Mesothelial cell of epicardium (in vitro differentiated cells): ENCODE results near the gene UBE2E2. TPM values are rescaled to one million over a fixed set of nuclear protein-coding genes. Genes with fewer than 3 reads are reported as not detected.

ENCODE experiments used
- DNase-seq, 2 experiments: peaks; one replicate each; pipeline ENCODE4 v3.0.0; 2021; ENCODE audit warnings: low spot score in 2 of 2; ENCODE audit not compliant: unreplicated experiment in 2 of 2
- H3K27ac Mint-ChIP-seq: 2 replicates; pipeline ENCODE4 v1.8.0; 2021; ENCODE audit warnings: mixed read lengths
- H3K27me3 Mint-ChIP-seq: 2 replicates; pipeline ENCODE4 v1.8.0; 2021; ENCODE audit warnings: low read depth, mixed read lengths
- H3K36me3 Mint-ChIP-seq: 2 replicates; pipeline ENCODE4 v1.8.0; 2021; ENCODE audit warnings: mixed read lengths
- H3K4me1 Mint-ChIP-seq: 2 replicates; pipeline ENCODE4 v1.8.0; 2021; ENCODE audit warnings: mixed read lengths
- H3K4me3 Mint-ChIP-seq: 2 replicates; pipeline ENCODE4 v1.8.0; 2021; ENCODE audit warnings: mild to moderate bottlenecking, moderate library complexity, mixed read lengths
- H3K9me3 Mint-ChIP-seq: 2 replicates; pipeline ENCODE4 v1.8.0; 2021; ENCODE audit warnings: mixed read lengths
- total RNA-seq: library from RNA; stranded (reverse); gene quantifications from 3 replicates; pipeline ENCODE4 v1.2.1, GENCODE V29; 2021
- TF ChIP-seq, protein P1 (sequence below): fragments of 200-600 bp; sonication (generic); IDR thresholded peaks from one replicate; pipeline ENCODE4 v1.5.0; 2021; ENCODE audit warnings: antibody characterized with exemption; ENCODE audit not compliant: unreplicated experiment

UBE2E2 gene
- total RNA-seq, 1 donor from 2014 or later = 42.3 TPM

DNA sequence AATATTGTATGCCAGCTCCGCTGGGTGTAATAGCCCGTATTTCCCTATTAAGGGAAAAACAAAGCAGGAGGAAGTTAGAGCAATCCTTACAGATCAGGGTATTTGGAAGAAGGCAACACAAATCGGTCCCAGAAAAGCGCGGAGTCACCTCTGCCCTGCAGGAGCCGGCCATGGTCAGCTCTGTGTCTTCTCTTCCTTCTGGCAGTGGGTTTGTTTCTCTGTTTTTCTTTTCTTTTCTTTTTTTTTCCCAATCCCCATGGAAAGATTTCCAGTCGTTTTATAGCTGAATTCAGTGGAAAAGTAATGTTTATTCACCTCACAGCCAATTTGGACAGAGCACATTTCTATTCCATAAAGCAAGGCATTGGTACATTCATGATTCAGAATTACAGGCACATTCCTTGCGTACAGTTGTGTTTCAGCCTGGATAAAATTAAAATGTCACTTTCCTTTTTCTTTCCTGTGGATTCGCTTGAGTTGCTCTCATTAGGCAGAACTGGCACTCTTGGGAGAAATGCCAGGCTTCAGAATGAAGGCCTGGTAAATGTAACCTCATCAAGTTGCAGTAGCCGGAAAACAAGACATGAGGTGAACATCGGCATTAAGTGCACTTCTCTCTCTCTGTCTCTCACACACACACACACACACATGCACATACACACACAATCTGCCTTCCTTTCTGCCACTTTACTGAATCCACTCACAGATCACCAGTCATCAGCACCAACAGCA, 398.1 kb downstream of the UBE2E2 start:
- H3K36me3 Mint-ChIP-seq = peaks cover 7% of the 10 kb centered on the region
- no peak overlapping the region for H3K27ac Mint-ChIP-seq
- peaks cover 7% of the 10 kb centered on the region for H3K9me3 Mint-ChIP-seq
- DNase-seq = no peak
- no peak overlapping the region for H3K4me3 Mint-ChIP-seq
- peaks cover 7% of the 10 kb centered on the region for H3K27me3 Mint-ChIP-seq
- TF ChIP-seq, protein P1, sequence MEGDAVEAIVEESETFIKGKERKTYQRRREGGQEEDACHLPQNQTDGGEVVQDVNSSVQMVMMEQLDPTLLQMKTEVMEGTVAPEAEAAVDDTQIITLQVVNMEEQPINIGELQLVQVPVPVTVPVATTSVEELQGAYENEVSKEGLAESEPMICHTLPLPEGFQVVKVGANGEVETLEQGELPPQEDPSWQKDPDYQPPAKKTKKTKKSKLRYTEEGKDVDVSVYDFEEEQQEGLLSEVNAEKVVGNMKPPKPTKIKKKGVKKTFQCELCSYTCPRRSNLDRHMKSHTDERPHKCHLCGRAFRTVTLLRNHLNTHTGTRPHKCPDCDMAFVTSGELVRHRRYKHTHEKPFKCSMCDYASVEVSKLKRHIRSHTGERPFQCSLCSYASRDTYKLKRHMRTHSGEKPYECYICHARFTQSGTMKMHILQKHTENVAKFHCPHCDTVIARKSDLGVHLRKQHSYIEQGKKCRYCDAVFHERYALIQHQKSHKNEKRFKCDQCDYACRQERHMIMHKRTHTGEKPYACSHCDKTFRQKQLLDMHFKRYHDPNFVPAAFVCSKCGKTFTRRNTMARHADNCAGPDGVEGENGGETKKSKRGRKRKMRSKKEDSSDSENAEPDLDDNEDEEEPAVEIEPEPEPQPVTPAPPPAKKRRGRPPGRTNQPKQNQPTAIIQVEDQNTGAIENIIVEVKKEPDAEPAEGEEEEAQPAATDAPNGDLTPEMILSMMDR = no peak
- no peaks in the 10 kb centered on the region for H3K4me1 Mint-ChIP-seq

DNA sequence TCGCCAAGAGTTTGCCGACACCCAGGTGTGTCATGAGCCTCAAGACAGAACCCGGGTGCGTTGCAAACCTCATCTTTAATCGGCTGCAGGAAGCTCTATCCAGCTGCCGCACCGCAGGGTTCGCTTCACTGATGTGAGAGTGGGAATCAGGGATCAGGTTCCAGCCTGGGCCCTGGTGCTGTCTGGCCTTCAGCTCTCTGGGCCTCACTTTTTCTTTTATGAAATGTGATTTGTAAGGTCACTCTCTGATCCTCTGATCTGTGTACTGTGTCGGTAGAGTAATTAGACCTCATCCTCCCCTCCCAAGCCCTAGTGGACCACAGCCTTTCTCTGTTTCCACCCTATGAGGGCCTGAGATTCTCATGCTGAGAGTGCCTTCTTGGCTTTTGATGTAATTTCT, 399.8 kb downstream of the UBE2E2 start:
- Mint-ChIP-seq H3K36me3 (no peaks in the 10 kb centered on the region), H3K4me1 (peaks cover 6% of the 10 kb centered on the region), H3K27me3 (peaks cover 9% of the 10 kb centered on the region), H3K27ac (no peak overlapping the region), H3K9me3 (no peaks in the 10 kb centered on the region), H3K4me3 (no peak overlapping the region)
- DNase-seq = no peak
- TF ChIP-seq, protein P1 = no peak

DNA sequence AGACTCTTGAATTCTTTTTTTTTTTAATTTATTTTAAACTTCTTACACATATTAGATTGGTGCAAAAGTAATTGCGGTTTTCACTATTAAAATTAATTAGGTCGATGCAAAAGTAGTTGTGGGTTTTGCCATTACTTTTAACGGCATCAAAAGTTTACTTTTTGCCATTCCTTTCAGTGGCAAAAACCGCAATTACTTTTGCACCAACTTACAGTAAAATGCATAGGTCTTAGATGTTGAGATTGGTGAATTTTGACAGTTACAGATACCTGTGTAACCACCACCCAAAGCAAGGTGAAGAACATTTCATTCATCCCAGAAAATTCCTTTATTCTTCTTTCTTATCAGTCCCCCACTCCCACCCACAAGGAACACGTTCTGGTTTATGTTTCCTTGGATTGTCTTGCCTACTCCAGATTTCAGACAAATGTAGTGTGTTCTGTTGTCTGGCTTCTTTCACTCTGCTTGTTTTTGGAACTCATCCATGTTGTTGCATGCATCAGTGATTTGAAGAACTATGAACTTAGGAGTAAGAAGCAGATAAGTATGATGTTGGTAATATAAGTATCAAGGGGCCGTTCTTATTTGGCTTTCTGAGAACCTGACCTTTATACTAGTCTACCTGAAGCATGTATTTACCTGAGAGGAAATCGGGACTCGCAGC, 404.2 kb downstream of the UBE2E2 start:
- DNase-seq = no peak
- Mint-ChIP-seq H3K27ac (no peak overlapping the region), H3K9me3 (no peaks in the 10 kb centered on the region), H3K4me3 (no peak overlapping the region), H3K4me1 (peaks cover 20% of the 10 kb centered on the region), H3K36me3 (no peaks in the 10 kb centered on the region), H3K27me3 (peaks cover 30% of the 10 kb centered on the region)
- TF ChIP-seq, protein P1 = no peak

DNA sequence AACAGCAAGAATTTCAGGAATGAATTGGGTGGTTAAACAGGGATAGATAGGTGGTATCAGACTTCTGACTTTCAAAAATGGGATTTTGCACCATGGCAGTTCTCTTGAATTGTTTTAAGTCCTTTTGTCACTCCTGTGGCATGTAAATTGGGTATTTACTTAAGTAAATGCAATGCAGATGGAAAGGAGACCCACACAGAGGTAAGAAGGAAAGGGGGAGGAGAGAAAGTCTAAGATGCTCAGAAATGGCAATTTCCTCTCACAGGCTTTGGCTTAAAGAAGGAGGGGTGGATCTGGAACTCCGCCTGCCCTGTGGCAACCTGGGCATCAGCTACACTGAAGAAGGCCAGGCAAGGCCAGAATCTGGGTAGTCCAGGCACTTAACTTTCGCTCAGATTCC, 405.5 kb downstream of the UBE2E2 start:
- Mint-ChIP-seq H3K9me3 (no peaks in the 10 kb centered on the region), H3K4me1 (peaks cover 26% of the 10 kb centered on the region), H3K4me3 (no peak overlapping the region), H3K27ac (no peak overlapping the region), H3K36me3 (no peaks in the 10 kb centered on the region), H3K27me3 (peaks cover 42% of the 10 kb centered on the region)
- no peak for DNase-seq
- TF ChIP-seq, protein P1 = no peak

DNA sequence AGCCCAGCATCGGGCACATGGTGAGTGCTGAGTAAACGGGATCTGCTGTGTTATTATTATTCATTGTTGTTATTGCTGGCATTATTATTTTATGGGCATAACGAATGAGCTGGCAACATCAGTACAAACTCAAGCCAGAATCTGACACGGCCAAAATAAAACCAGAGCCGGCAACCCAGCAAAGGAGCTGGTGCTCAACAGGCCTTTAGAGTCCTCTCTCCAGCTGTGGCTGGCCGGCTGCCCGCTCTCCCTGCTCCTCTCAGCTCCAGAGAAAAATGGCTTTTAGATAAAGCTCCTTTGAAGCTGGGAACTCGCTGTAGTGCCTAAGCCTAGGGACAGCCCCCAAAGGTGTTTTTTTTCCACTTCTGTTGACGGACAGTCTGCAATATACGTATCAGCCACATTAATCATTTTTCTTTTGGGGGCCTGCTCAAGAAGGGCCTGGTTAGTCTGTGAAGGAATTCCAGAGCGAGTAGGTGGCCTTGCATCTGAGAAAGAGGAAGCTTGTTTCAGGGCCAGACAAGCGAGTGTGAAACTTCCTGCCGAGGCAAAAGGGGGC, 408.7 kb downstream of the UBE2E2 start:
- TF ChIP-seq, protein P1 = no peak
- H3K27me3 Mint-ChIP-seq = peaks cover 55% of the 10 kb centered on the region
- peak overlapping the region; percentile 20 for H3K4me3 Mint-ChIP-seq
- no peaks in the 10 kb centered on the region for H3K36me3 Mint-ChIP-seq
- DNase-seq = peak; percentile 53 to 75
- no peaks in the 10 kb centered on the region for H3K9me3 Mint-ChIP-seq
- no peak overlapping the region for H3K27ac Mint-ChIP-seq
- peaks cover 26% of the 10 kb centered on the region for H3K4me1 Mint-ChIP-seq
